Tibial artery (tissue), 4 donors: ENCODE data around the gene FOXJ3.

ENCODE experiments used
- DNase-seq, 2 donors: peaks; one replicate each; pipeline ENCODE4 v3.0.0-alpha.2; 2019
- H3K27ac ChIP-seq, 2 donors: fragments of 200-600 bp; sonication (generic) in 1 of 2; 1 replicate in 1 of 2; 2 replicates in 1 of 2; pipeline ENCODE4 v1.5.1; 2018 to 2019; ENCODE audit warnings: mild to moderate bottlenecking in 1 of 2
- H3K27me3 ChIP-seq, 2 donors: fragments of 200-600 bp; sonication (generic) in 1 of 2; one replicate each; pipeline versions ENCODE4 v1.5.1 to v1.6.0; 2016 to 2019
- H3K36me3 ChIP-seq, 3 donors: fragments of 200-600 bp; sonication (generic) in 2 of 3; one replicate each; pipeline ENCODE4 v1.5.1; 2016 to 2019; ENCODE audit warnings: mild to moderate bottlenecking in 2 of 3
- H3K4me1 ChIP-seq, 4 donors: fragments of 200-600 bp; sonication (generic) in 2 of 4; 1 replicate in 3 of 4; 2 replicates in 1 of 4; pipeline ENCODE4 v1.5.1; 2016 to 2019
- H3K4me3 ChIP-seq, 2 donors: fragments of 200-600 bp; sonication (generic) in 1 of 2; 1 replicate in 1 of 2; 2 replicates in 1 of 2; pipeline ENCODE4 v1.5.1; 2018 to 2019; ENCODE audit warnings: mild to moderate bottlenecking in 2 of 2
- H3K9me3 ChIP-seq, 3 donors: fragments of 200-600 bp; sonication (generic) in 1 of 3; one replicate each; pipeline ENCODE4 v1.5.1; 2016 to 2019
- intact Hi-C: fragments of 100-400 bp; cut with DNase I; formaldehyde crosslinking; loops from one replicate; pipeline ENCODE4 v1.15.0; 2023; ENCODE audit warnings: low total_unique reads
- TF ChIP-seq, protein P1 (sequence below), 2 experiments: fragments of 200-600 bp in 1 of 2; fragments of 450-650 bp in 1 of 2; IDR thresholded peaks; one replicate each; pipeline ENCODE4 v1.5.1; 2017 to 2019; ENCODE audit warnings: antibody characterized with exemption in 2 of 2, mild to moderate bottlenecking in 1 of 2, moderate library complexity in 1 of 2

FOXJ3 gene

GRCh38 chr1:42372796-42373195 is 37.8 kb upstream of the FOXJ3 start:
- Histone ChIP-seq H3K27me3 (peaks cover 0 to 17% of the 10 kb centered on the region in 2 donors), H3K36me3 (no peaks in the 10 kb centered on the region), H3K27ac (no peak overlapping the region), H3K4me1 (no peaks in the 10 kb centered on the region), H3K4me3 (no peak overlapping the region), H3K9me3 (no peaks in the 10 kb centered on the region)
- no peak for DNase-seq
- intact Hi-C loops, result no loop called here
- TF ChIP-seq, protein P1, sequence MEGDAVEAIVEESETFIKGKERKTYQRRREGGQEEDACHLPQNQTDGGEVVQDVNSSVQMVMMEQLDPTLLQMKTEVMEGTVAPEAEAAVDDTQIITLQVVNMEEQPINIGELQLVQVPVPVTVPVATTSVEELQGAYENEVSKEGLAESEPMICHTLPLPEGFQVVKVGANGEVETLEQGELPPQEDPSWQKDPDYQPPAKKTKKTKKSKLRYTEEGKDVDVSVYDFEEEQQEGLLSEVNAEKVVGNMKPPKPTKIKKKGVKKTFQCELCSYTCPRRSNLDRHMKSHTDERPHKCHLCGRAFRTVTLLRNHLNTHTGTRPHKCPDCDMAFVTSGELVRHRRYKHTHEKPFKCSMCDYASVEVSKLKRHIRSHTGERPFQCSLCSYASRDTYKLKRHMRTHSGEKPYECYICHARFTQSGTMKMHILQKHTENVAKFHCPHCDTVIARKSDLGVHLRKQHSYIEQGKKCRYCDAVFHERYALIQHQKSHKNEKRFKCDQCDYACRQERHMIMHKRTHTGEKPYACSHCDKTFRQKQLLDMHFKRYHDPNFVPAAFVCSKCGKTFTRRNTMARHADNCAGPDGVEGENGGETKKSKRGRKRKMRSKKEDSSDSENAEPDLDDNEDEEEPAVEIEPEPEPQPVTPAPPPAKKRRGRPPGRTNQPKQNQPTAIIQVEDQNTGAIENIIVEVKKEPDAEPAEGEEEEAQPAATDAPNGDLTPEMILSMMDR (IDR thresholded peaks at IDR 0.05), result no peak

DNA sequence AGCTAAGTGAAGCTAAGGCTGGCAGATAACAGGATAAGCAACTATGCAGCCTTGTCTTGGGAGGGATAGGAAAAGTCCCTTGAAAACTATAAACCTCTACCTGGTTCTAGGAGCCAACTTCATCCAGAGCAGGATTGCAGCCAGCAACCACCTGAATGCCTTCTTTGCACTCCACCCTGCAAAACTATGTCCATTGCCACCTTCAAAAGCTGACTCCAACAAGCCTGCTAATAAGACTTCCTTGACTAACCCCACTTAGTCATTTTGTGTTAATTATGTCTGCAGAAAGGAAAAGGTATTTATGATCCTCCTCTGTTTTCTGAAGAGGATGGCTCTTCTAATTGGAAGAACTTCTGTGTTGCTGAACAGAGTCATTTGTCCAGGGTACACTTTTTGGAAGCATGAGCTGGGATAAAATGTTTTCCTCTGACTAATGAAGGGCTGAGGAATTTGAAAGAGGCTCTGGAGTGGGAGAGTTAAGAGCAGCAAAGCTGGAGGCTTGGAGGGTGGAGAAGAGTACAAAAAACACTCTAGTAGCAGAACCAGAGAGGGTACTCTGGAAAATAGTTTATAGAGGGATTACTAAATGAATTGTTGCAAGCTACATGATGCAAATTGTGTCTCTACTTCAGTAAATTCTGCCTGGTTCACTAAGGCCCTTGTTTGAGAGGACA is 36.0 kb upstream of the FOXJ3 start:
- no peaks in the 10 kb centered on the region for H3K4me1 ChIP-seq
- no peaks in the 10 kb centered on the region for H3K9me3 ChIP-seq
- no peaks in the 10 kb centered on the region for H3K36me3 ChIP-seq
- H3K4me3 ChIP-seq, result no peak overlapping the region
- TF ChIP-seq, protein P1 (IDR thresholded peaks at IDR 0.05), result no peak
- peaks cover 0 to 14% of the 10 kb centered on the region in 2 donors for H3K27me3 ChIP-seq
- no peak for DNase-seq
- no peak overlapping the region for H3K27ac ChIP-seq
- intact Hi-C loops, result no loop called here

DNA sequence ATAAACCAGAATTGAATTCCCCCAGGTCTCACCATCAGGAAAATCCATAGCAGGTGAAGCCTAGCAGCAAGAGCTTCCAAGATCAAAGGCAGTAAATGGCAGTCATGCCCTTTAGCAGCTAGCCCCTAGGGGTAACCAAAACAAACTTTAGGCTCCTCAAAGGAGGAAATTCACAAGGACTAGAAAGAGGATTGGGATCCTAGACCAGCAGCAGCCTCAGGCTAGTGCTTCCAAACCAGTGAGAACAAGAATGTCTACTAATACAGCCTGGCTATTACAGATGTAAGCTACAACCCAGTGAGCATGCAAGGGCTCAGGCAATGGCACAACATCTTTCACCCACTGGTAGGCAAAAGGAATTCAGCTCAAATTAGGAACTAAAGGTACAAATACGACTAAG is 34.4 kb upstream of the FOXJ3 start:
- Histone ChIP-seq H3K27me3 (peaks cover 0 to 12% of the 10 kb centered on the region in 2 donors), H3K9me3 (no peaks in the 10 kb centered on the region), H3K4me3 (no peak overlapping the region), H3K4me1 (no peaks in the 10 kb centered on the region), H3K36me3 (no peaks in the 10 kb centered on the region), H3K27ac (no peak overlapping the region)
- TF ChIP-seq, protein P1 (IDR thresholded peaks at IDR 0.05), result no peak
- intact Hi-C loops, result no loop called here
- no peak for DNase-seq

- no peaks in the 10 kb centered on the region for H3K9me3 ChIP-seq
- peaks cover 0 to 12% of the 10 kb centered on the region in 2 donors for H3K27me3 ChIP-seq
- no peak overlapping the region for H3K4me3 ChIP-seq
- intact Hi-C loops, result no loop called here
- H3K4me1 ChIP-seq, result no peaks in the 10 kb centered on the region
- no peaks in the 10 kb centered on the region for H3K36me3 ChIP-seq
- no peak for DNase-seq
- TF ChIP-seq, protein P1 (IDR thresholded peaks at IDR 0.05), result no peak
- no peak overlapping the region for H3K27ac ChIP-seq
Measured at GRCh38 chr1:42368096-42368795, 33.2 kb upstream of the FOXJ3 start.

GRCh38 chr1:42365118-42365517 is 30.1 kb upstream of the FOXJ3 start:
- DNase-seq, result no peak
- Histone ChIP-seq H3K36me3 (no peaks in the 10 kb centered on the region), H3K27me3 (peaks cover 0 to 7% of the 10 kb centered on the region in 2 donors), H3K4me1 (no peaks in the 10 kb centered on the region), H3K27ac (no peak overlapping the region), H3K9me3 (no peaks in the 10 kb centered on the region), H3K4me3 (no peak overlapping the region)
- intact Hi-C loops, result no loop called here
- TF ChIP-seq, protein P1 (IDR thresholded peaks at IDR 0.05), result no peak
